MM.1S (cell line): Measurements from ENCODE around the gene CD47.

ENCODE experiments used
- CTCF ChIP-seq: fragments of 300-600 bp; sonication (generic); IDR thresholded peaks from 2 replicates; pipeline ENCODE4 v1.5.1; 2016; ENCODE audit warnings: antibody characterized with exemption, low read length, mixed read lengths
- EZH2 ChIP-seq: fragments of 300-600 bp; sonication (generic); optimal IDR thresholded peaks from 2 replicates; pipeline ENCODE3; 2017; ENCODE audit warnings: low read depth, mild to moderate bottlenecking, antibody characterized with exemption, low read length, mixed read lengths
- EZH2phosphoT487 ChIP-seq: fragments of 300-600 bp; sonication (generic); IDR thresholded peaks from 2 replicates; pipeline ENCODE4 v1.6.1; 2018; ENCODE audit warnings: antibody characterized with exemption, low read length

- no peak for TF ChIP-seq CTCF
- no peak for TF ChIP-seq EZH2phosphoT487
- no peak for TF ChIP-seq EZH2
Measured at GRCh38 chr3:108021131-108021530, 69.7 kb downstream of the CD47 start.
